NCI-H82 (cell line): ENCODE results near the gene C5AR1.
A peak's percentile ranks its signal among the peaks of the same experiment; 100 is the strongest.
"Not testable (repeated sequence)": the region's sequence is repeated elsewhere in the genome, so short reads cannot be mapped to it uniquely, and the experiment has no call there.

Experiments
- DNase-seq: peaks from one replicate; lab custom pipeline; 2025; lab: John Stamatoyannopoulos, UW

Gene C5AR1

GRCh38 chr19:47309608-47310007, at the start of gene C5AR1:
Gene C5AR1, plus strand, starts transcription at chr19:47309861. Its CDS starts 35 bp downstream, at chr19:47309896.
- no peak for DNase-seq

GRCh38 chr19:47260476-47260875, 49.2 kb upstream of the C5AR1 start:
- DNase-seq, result no peak

GRCh38 chr19:47261946-47262793, 47.5 kb upstream of the C5AR1 start:
- DNase-seq, result not testable (repeated sequence)

GRCh38 chr19:47264629-47265028, 45.0 kb upstream of the C5AR1 start:
- no peak for DNase-seq

- DNase-seq, result no peak
These were observed 43.2 kb upstream of the C5AR1 start for GRCh38 chr19:47266401-47266941.

- peak; percentile 55 for DNase-seq
These were observed 42.3 kb upstream of the C5AR1 start for GRCh38 chr19:47267350-47267759.

GRCh38 chr19:47268028-47268427, 41.6 kb upstream of the C5AR1 start:
- no peak for DNase-seq

GRCh38 chr19:47269596-47269995, 40.1 kb upstream of the C5AR1 start:
- DNase-seq, result no peak

- DNase-seq, result no peak
These were observed 39.3 kb upstream of the C5AR1 start for GRCh38 chr19:47270408-47270807.

GRCh38 chr19:47271949-47272348, 37.7 kb upstream of the C5AR1 start:
- DNase-seq, result no peak

- peak; percentile 98 for DNase-seq
These were observed 37.0 kb upstream of the C5AR1 start for GRCh38 chr19:47272448-47273312.

- DNase-seq, result peak; percentile 96
These were observed 36.2 kb upstream of the C5AR1 start for GRCh38 chr19:47273313-47274070.

GRCh38 chr19:47274071-47274890, 35.4 kb upstream of the C5AR1 start, which contains the start of gene INAFM1:
Gene INAFM1, plus strand, starts transcription at chr19:47274885. Its CDS starts 35 bp downstream, at chr19:47274920.
- peak; percentile 95 for DNase-seq

- peak; percentile 56 for DNase-seq
These were observed 34.5 kb upstream of the C5AR1 start for GRCh38 chr19:47274891-47275761.

GRCh38 chr19:47275791-47276461, 33.7 kb upstream of the C5AR1 start:
- DNase-seq, result no peak

GRCh38 chr19:47276513-47276912, 33.1 kb upstream of the C5AR1 start:
- DNase-seq, result not testable (repeated sequence)

- peak; percentile 67 for DNase-seq
These were observed 29.4 kb upstream of the C5AR1 start for GRCh38 chr19:47280183-47280797.

- DNase-seq, result no peak
These were observed 26.1 kb upstream of the C5AR1 start for GRCh38 chr19:47283405-47284059.
